NCI-H2227 (cell line): ENCODE data around the gene NR3C1.
"Not testable (repeated sequence)": the region's sequence is repeated elsewhere in the genome, so short reads cannot be mapped to it uniquely, and the experiment has no call there.

Experiments
- DNase-seq: peaks from one replicate; lab custom pipeline; 2025; ENCODE audit not compliant: unreplicated experiment; lab: John Stamatoyannopoulos, UW

The NR3C1 gene

GRCh38 chr5:143340891-143341685, 62.4 kb downstream of the NR3C1 start:
- no peak for DNase-seq

- no peak for DNase-seq
Measured at GRCh38 chr5:143338658-143339366, 64.7 kb downstream of the NR3C1 start.

GRCh38 chr5:143337946-143338345, 65.5 kb downstream of the NR3C1 start:
- DNase-seq = no peak

GRCh38 chr5:143336485-143336884, 67.0 kb downstream of the NR3C1 start:
- DNase-seq = no peak

GRCh38 chr5:143334903-143335302, 68.6 kb downstream of the NR3C1 start:
- no peak for DNase-seq

GRCh38 chr5:143334380-143334779, 69.1 kb downstream of the NR3C1 start:
- DNase-seq = not testable (repeated sequence)

- DNase-seq = no peak
Measured at GRCh38 chr5:143331956-143332355, 71.5 kb downstream of the NR3C1 start.

GRCh38 chr5:143329843-143330242, 73.6 kb downstream of the NR3C1 start:
- DNase-seq = no peak

GRCh38 chr5:143328589-143329220, 74.8 kb downstream of the NR3C1 start:
- DNase-seq = no peak

GRCh38 chr5:143325086-143325485, 78.4 kb downstream of the NR3C1 start:
- DNase-seq = not testable (repeated sequence)

GRCh38 chr5:143322931-143323630, 80.4 kb downstream of the NR3C1 start:
- not testable (repeated sequence) for DNase-seq

GRCh38 chr5:143322176-143322575, 81.3 kb downstream of the NR3C1 start:
- no peak for DNase-seq

- DNase-seq = no peak
Measured at GRCh38 chr5:143319437-143320227, 83.9 kb downstream of the NR3C1 start.

- DNase-seq = no peak
Measured at GRCh38 chr5:143318833-143319232, 84.7 kb downstream of the NR3C1 start.

- DNase-seq = no peak
Measured at GRCh38 chr5:143318270-143318669, 85.2 kb downstream of the NR3C1 start.

GRCh38 chr5:143316844-143317631, 86.4 kb downstream of the NR3C1 start:
- no peak for DNase-seq

GRCh38 chr5:143316337-143316736, 87.1 kb downstream of the NR3C1 start:
- no peak for DNase-seq

- DNase-seq = no peak
Measured at GRCh38 chr5:143315929-143316328, 87.6 kb downstream of the NR3C1 start.

GRCh38 chr5:143315214-143315613, 88.3 kb downstream of the NR3C1 start:
- no peak for DNase-seq

- DNase-seq = no peak
Measured at GRCh38 chr5:143314659-143315058, 88.8 kb downstream of the NR3C1 start.
